Caco-2 (cell line): ENCODE measurements around the gene TLE2. TPM values are rescaled to one million over a fixed set of nuclear protein-coding genes. Genes with fewer than 3 reads are reported as not detected.

Source experiments
- BruUV-seq: library from RNA; stranded (reverse); fragments of 400-500 nt; replicated peaks from 2 replicates; lab custom pipeline; 2021; lab: Mats Ljungman, UMichigan
- CTCF ChIA-PET: fragments of 300-600 bp; sonication (Branson Sonifier 250); formaldehyde crosslinking; loops from one replicate; lab custom pipeline; 2022; ENCODE audit warnings: antibody characterized with exemption; lab: Charles Lee
- POLR2A ChIA-PET: fragments of 300-600 bp; sonication (Branson Sonifier 250); formaldehyde crosslinking; loops from one replicate; lab custom pipeline; 2022; ENCODE audit warnings: antibody characterized with exemption; lab: Charles Lee
- DNase-seq, 2 experiments: peaks; one replicate each; pipeline versions ENCODE4 v3.0.0 to v3.0.0-alpha.2; 2020 to 2022
- H3K27me3 ChIP-seq: replicated peaks from 2 replicates; pipeline ENCODE4 v1.6.0; 2011; ENCODE audit warnings: low read length; ENCODE audit not compliant: control insufficient read depth, insufficient read depth
- H3K36me3 ChIP-seq: 2 replicates; pipeline ENCODE4 v1.5.1; 2011; ENCODE audit warnings: low read length; ENCODE audit not compliant: control insufficient read depth, insufficient read depth
- H3K4me1 ChIP-seq: fragments of 250-450 bp; sonication (Bioruptor Pico); 2 replicates; pipeline ENCODE4 v1.5.1; 2020; ENCODE audit warnings: mild to moderate bottlenecking
- H3K4me3 ChIP-seq: 2 replicates; pipeline ENCODE4 v1.5.1; 2011; ENCODE audit warnings: low read depth, mild to moderate bottlenecking, control low read depth, low read length
- H3K9me3 ChIP-seq: fragments of 250-450 bp; sonication (Bioruptor Pico); 2 replicates; pipeline ENCODE4 v1.5.1; 2020; ENCODE audit warnings: mild to moderate bottlenecking, moderate library complexity
- H3K27ac Mint-ChIP-seq: one replicate; pipeline ENCODE4 v1.8.0; 2022; ENCODE audit warnings: mixed read lengths; ENCODE audit not compliant: unreplicated experiment
- H3K27me3 Mint-ChIP-seq: one replicate; pipeline ENCODE4 v1.8.0; 2022; ENCODE audit warnings: mixed read lengths; ENCODE audit not compliant: insufficient read depth, unreplicated experiment
- H3K36me3 Mint-ChIP-seq: one replicate; pipeline ENCODE4 v1.8.0; 2022; ENCODE audit warnings: mild to moderate bottlenecking, mixed read lengths; ENCODE audit not compliant: insufficient read depth, unreplicated experiment
- H3K4me1 Mint-ChIP-seq: one replicate; pipeline ENCODE4 v1.8.0; 2022; ENCODE audit warnings: low read depth, mixed read lengths; ENCODE audit not compliant: unreplicated experiment
- H3K4me3 Mint-ChIP-seq: one replicate; pipeline ENCODE4 v1.8.0; 2022; ENCODE audit warnings: mild to moderate bottlenecking, moderate library complexity, mixed read lengths; ENCODE audit not compliant: unreplicated experiment
- H3K9me3 Mint-ChIP-seq: one replicate; pipeline ENCODE4 v1.8.0; 2022; ENCODE audit warnings: mixed read lengths; ENCODE audit not compliant: unreplicated experiment
- CTCF ChIP-seq, 2 experiments: fragments of 200-600 bp in 1 of 2; IDR thresholded peaks; 1 replicate in 1 of 2; 2 replicates in 1 of 2; pipeline versions ENCODE4 v1.5.1 to v1.8.0; 2011 to 2022; ENCODE audit warnings: antibody characterized with exemption in 1 of 2, control low read depth in 1 of 2, inconsistent platforms in 1 of 2, low read depth in 1 of 2, low read length in 1 of 2, mild to moderate bottlenecking in 1 of 2, moderate library complexity in 1 of 2; ENCODE audit not compliant: insufficient read depth in 1 of 2, severe bottlenecking in 1 of 2, unreplicated experiment in 1 of 2
- intact Hi-C: fragments of 100-400 bp; cut with micrococcal nuclease; formaldehyde crosslinking; loops from one replicate; pipeline ENCODE4 v1.10.0; 2022; ENCODE audit not compliant: unreplicated experiment
- total RNA-seq: library from RNA; stranded (reverse); gene quantifications from 2 replicates; pipeline ENCODE4 v1.2.3, GENCODE V29; 2022

Gene TLE2
- total RNA-seq, 1 experiment from 2014 or later = 31.3 TPM

DNA sequence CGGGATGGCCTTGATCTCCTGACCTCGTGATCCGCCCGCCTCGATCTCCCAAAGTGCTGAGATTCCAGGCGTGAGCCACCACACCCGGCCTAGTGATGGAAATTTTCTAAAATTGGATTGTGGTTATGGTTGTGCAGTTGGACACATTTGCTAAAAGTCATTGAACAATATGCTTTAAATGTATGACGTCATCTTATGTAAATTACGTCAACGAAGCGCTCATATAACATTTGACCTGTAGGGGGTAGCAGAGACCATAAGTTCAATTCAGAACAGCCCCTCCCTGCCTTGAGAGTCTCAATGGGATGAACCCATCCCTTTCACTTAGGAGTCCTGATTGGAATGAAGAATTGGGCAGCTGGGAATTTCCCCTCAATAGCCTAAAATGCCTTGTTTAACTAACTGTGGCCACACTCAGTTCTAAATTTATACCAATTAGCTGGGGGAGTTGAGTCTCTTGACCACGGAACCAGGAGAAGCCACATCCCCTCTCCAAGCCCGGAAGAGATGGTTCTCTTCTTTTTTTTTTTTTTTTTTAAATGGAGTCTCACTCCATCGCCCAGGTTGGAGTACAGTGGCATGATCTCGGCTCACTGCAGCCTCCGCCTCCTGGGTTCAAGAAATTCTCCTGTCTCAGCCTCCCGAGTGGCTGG lies 66.9 kb downstream of the TLE2 start:
- no peak overlapping the region for H3K27ac Mint-ChIP-seq

GRCh38 chr19:2960120-2960519 lies 69.0 kb downstream of the TLE2 start:
- no peak overlapping the region for H3K4me3 Mint-ChIP-seq
- no peaks in the 10 kb centered on the region for H3K9me3 ChIP-seq
- TF ChIP-seq CTCF (IDR thresholded peaks at IDR 0.05; ENCODE audit: insufficient read depth in 1 of 2, low read depth in 1 of 2, low read length in 1 of 2, severe bottlenecking in 1 of 2, unreplicated experiment in 1 of 2) = no peak
- CTCF ChIA-PET = no interaction called here
- no TSS peak for BruUV-seq
- H3K9me3 Mint-ChIP-seq = no peaks in the 10 kb centered on the region
- no peak overlapping the region for H3K27ac Mint-ChIP-seq
- POLR2A ChIA-PET = no interaction called here
- no peaks in the 10 kb centered on the region for H3K4me1 ChIP-seq
- H3K27me3 Mint-ChIP-seq = no peaks in the 10 kb centered on the region
- intact Hi-C loops = loop anchor here (5.0 kb wide), 2 partner anchors 147 to 167 kb away; no protein-coding TSS in a partner anchor
- peaks cover 7% of the 10 kb centered on the region for H3K4me1 Mint-ChIP-seq
- no peak overlapping the region for H3K4me3 ChIP-seq
- H3K36me3 Mint-ChIP-seq = peaks cover 6% of the 10 kb centered on the region
- H3K27me3 ChIP-seq = no peaks in the 10 kb centered on the region
- no peak for DNase-seq
- H3K36me3 ChIP-seq = no peaks in the 10 kb centered on the region

More for the DNA sequence above, 66.9 kb downstream of the TLE2 start:
- POLR2A ChIA-PET = no interaction called here
- intact Hi-C loops = loop anchor here (1.0 to 5.0 kb wide), 4 partner anchors 67 to 201 kb away; partner anchors contain the start of gene TLE2
- H3K9me3 ChIP-seq = no peaks in the 10 kb centered on the region
- TF ChIP-seq CTCF (IDR thresholded peaks at IDR 0.05; ENCODE audit: insufficient read depth in 1 of 2, low read depth in 1 of 2, low read length in 1 of 2, severe bottlenecking in 1 of 2, unreplicated experiment in 1 of 2) = peak; percentile 44 to 87
- H3K4me3 ChIP-seq = no peak overlapping the region
- H3K27me3 Mint-ChIP-seq = no peaks in the 10 kb centered on the region
- no peaks in the 10 kb centered on the region for H3K36me3 ChIP-seq
- CTCF ChIA-PET = interaction anchor here (0.6 to 1.5 kb wide), 7 partner anchors 11 to 202 kb away, joined by 3 to 11 read pairs (median 4); no protein-coding TSS in a partner anchor
- H3K27me3 ChIP-seq = no peaks in the 10 kb centered on the region
- no peak overlapping the region for H3K4me3 Mint-ChIP-seq
- H3K36me3 Mint-ChIP-seq = peaks cover 6% of the 10 kb centered on the region
- DNase-seq = peak; percentile 55 to 79
- H3K4me1 ChIP-seq = no peaks in the 10 kb centered on the region
- no peaks in the 10 kb centered on the region for H3K9me3 Mint-ChIP-seq
- peaks cover 7% of the 10 kb centered on the region for H3K4me1 Mint-ChIP-seq
- BruUV-seq = no TSS peak

GRCh38 chr19:2957160-2957559 lies 71.9 kb downstream of the TLE2 start:
- Mint-ChIP-seq H3K27me3 (no peaks in the 10 kb centered on the region), H3K27ac (no peak overlapping the region), H3K4me1 (peaks cover 7% of the 10 kb centered on the region), H3K4me3 (no peak overlapping the region), H3K9me3 (no peaks in the 10 kb centered on the region), H3K36me3 (peaks cover 11% of the 10 kb centered on the region)
- DNase-seq = no peak
- Histone ChIP-seq H3K36me3 (no peaks in the 10 kb centered on the region), H3K27me3 (no peaks in the 10 kb centered on the region), H3K9me3 (no peaks in the 10 kb centered on the region), H3K4me3 (no peak overlapping the region), H3K4me1 (peaks cover 14% of the 10 kb centered on the region)
- no TSS peak for BruUV-seq
- intact Hi-C loops = loop anchor here (10.0 kb wide), 1 partner anchor 108 kb away; the partner anchor contains the start of gene TLE5
- no peak for TF ChIP-seq CTCF (IDR thresholded peaks at IDR 0.05; ENCODE audit: insufficient read depth in 1 of 2, low read depth in 1 of 2, low read length in 1 of 2, severe bottlenecking in 1 of 2, unreplicated experiment in 1 of 2)
- ChIA-PET POLR2A (no interaction called here), CTCF (interaction anchor here (0.5 kb wide), 1 partner anchor 503 kb away, joined by 4 read pairs; no protein-coding TSS in a partner anchor)
